SK-N-SH treated with all-trans-retinoic acid at 6 μM for 48 hours (cell line): ENCODE data around the gene MTA1.

Experiments
- ATAC-seq: fragments of 200-7000 bp; cut with Tn5 transposase; 3 replicates; pipeline ENCODE4 v1.9.1; 2020; ENCODE audit warnings: mild to moderate bottlenecking, moderate library complexity
- ARNTL ChIP-seq: fragments of 450-650 bp; formaldehyde crosslinking; IDR thresholded peaks from 2 replicates; pipeline ENCODE4 v1.5.0; 2020; ENCODE audit warnings: low read depth, mild to moderate bottlenecking, moderate library complexity, borderline replicate concordance
- CREB5 ChIP-seq: fragments of 250-450 bp; sonication (Bioruptor Pico); IDR thresholded peaks from 2 replicates; pipeline ENCODE4 v1.5.1; 2020; ENCODE audit warnings: low read depth, mild to moderate bottlenecking, moderate library complexity
- CSDC2 ChIP-seq: fragments of 250-450 bp; sonication (Bioruptor Pico); IDR thresholded peaks from 2 replicates; pipeline ENCODE4 v1.5.0; 2020; ENCODE audit warnings: mild to moderate bottlenecking, moderate library complexity
- CSRNP3 ChIP-seq: fragments of 250-450 bp; sonication (Bioruptor Pico); IDR thresholded peaks from 2 replicates; pipeline ENCODE4 v1.5.1; 2021; ENCODE audit warnings: mild to moderate bottlenecking, moderate library complexity
- ESRRG ChIP-seq: fragments of 250-450 bp; sonication (Bioruptor Pico); IDR thresholded peaks from 2 replicates; pipeline ENCODE4 v1.6.1; 2021; ENCODE audit warnings: mild to moderate bottlenecking
- GLIS3 ChIP-seq: fragments of 250-450 bp; sonication (Bioruptor Pico); IDR thresholded peaks from 2 replicates; pipeline ENCODE4 v1.5.0; 2020; ENCODE audit warnings: mild to moderate bottlenecking, moderate library complexity
- ISL1 ChIP-seq: fragments of 250-450 bp; sonication (Bioruptor Pico); IDR thresholded peaks from 2 replicates; pipeline ENCODE4 v2.1.2; 2022; ENCODE audit warnings: mild to moderate bottlenecking, moderate library complexity
- OSR1 ChIP-seq: fragments of 250-450 bp; sonication (Bioruptor Pico); IDR thresholded peaks from 2 replicates; pipeline ENCODE4 v1.8.0; 2022; ENCODE audit warnings: moderate library complexity, mild to moderate bottlenecking, inconsistent platforms
- PPARA ChIP-seq: fragments of 250-450 bp; sonication (Bioruptor Pico); IDR thresholded peaks from 2 replicates; pipeline ENCODE4 v1.5.0; 2020; ENCODE audit warnings: mild to moderate bottlenecking, borderline replicate concordance
- RARB ChIP-seq: fragments of 250-450 bp; sonication (Bioruptor Pico); IDR thresholded peaks from 2 replicates; pipeline ENCODE4 v1.8.0; 2021; ENCODE audit warnings: mild to moderate bottlenecking, moderate library complexity
- SNAI2 ChIP-seq: fragments of 250-450 bp; sonication (Bioruptor Pico); IDR thresholded peaks from 2 replicates; pipeline ENCODE4 v1.5.0; 2020; ENCODE audit warnings: mild to moderate bottlenecking, moderate library complexity
- TSHZ2 ChIP-seq: fragments of 250-450 bp; sonication (Bioruptor Pico); IDR thresholded peaks from 2 replicates; pipeline ENCODE4 v1.5.0; 2020; ENCODE audit warnings: mild to moderate bottlenecking, moderate library complexity
- ZC3H10 ChIP-seq: fragments of 250-450 bp; sonication (Bioruptor Pico); IDR thresholded peaks from 2 replicates; pipeline ENCODE4 v1.5.1; 2021; ENCODE audit warnings: mild to moderate bottlenecking, moderate library complexity
- ZFP3 ChIP-seq: fragments of 250-450 bp; sonication (Bioruptor Pico); IDR thresholded peaks from 2 replicates; pipeline ENCODE4 v1.5.0; 2020; ENCODE audit warnings: mild to moderate bottlenecking, moderate library complexity
- ZFP30 ChIP-seq: fragments of 450-650 bp; formaldehyde crosslinking; IDR thresholded peaks from 2 replicates; pipeline ENCODE4 v1.5.0; 2022; ENCODE audit warnings: mild to moderate bottlenecking, moderate library complexity
- ZNF565 ChIP-seq: fragments of 450-650 bp; formaldehyde crosslinking; conservative IDR thresholded peaks from 2 replicates; pipeline ENCODE4 v1.5.0; 2020; ENCODE audit warnings: low read depth, mild to moderate bottlenecking, moderate library complexity
- ZNF70 ChIP-seq: fragments of 450-650 bp; formaldehyde crosslinking; IDR thresholded peaks from 2 replicates; pipeline ENCODE4 v1.5.0; 2020; ENCODE audit warnings: mild to moderate bottlenecking, moderate library complexity
- TF ChIP-seq, protein P1 (sequence below): fragments of 250-450 bp; sonication (Bioruptor Pico); IDR thresholded peaks from 2 replicates; pipeline ENCODE4 v1.8.0; 2020; ENCODE audit warnings: mild to moderate bottlenecking, moderate library complexity, borderline replicate concordance
- TF ChIP-seq, protein P2 (sequence below): fragments of 250-450 bp; sonication (Bioruptor Pico); IDR thresholded peaks from 2 replicates; pipeline ENCODE4 v1.8.0; 2021; ENCODE audit warnings: low read depth, mild to moderate bottlenecking, moderate library complexity, borderline replicate concordance

Gene MTA1

GRCh38 chr14:105398044-105398725 is 21.4 kb upstream of the MTA1 start, which contains the start of gene TEX22:
TEX22 (plus strand) TSS chr14:105398538; CDS start chr14:105399341, 803 bp downstream.
- TF ChIP-seq SNAI2 (CRISPR knock-in tag) (no peak), CSDC2 (CRISPR knock-in tag) (0 out of 2 replicates have a peak, but pooled peaks have one; percentile 20), ARNTL (CRISPR knock-in tag) (no peak)
- peak; percentile 90 for ATAC-seq

- no peak for TF ChIP-seq ESRRG (CRISPR knock-in tag)
- TF ChIP-seq ARNTL (CRISPR knock-in tag) = no peak
- TF ChIP-seq RARB (CRISPR knock-in tag) = no peak
- TF ChIP-seq CSDC2 (CRISPR knock-in tag) = peak; percentile 35; the same call in 1 of the 2 replicates
- TF ChIP-seq, all 23 proteins: peak for 1
- ATAC-seq = peak; percentile 63
Measured at GRCh38 chr14:105398726-105399465, 20.7 kb upstream of the MTA1 start.

- no peak for ATAC-seq
- no peak for TF ChIP-seq ZNF70
- TF ChIP-seq OSR1 (CRISPR knock-in tag) = no peak
Measured at GRCh38 chr14:105399466-105399775, 20.2 kb upstream of the MTA1 start.

DNA sequence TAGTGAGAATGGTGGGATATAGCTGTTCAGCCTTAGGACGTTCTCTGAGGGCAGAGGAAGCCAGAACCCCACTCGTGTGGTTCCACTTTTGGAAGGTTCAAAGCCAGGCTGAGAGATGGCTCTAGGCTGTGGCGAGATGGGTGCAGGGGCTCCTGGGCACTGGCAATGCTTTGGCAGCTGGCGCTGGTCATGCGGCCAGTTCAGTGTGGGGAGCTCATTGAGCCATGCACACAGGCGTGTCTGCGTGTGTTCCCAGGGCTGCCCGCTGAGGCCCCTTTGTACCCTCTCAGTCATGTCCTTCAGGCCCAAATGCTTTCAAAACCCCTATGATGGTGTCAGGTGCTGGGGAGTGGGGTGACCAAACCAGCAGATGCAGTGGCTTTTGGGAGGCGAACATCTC is 19.6 kb upstream of the MTA1 start:
- no peak for ATAC-seq
- TF ChIP-seq, protein P1, sequence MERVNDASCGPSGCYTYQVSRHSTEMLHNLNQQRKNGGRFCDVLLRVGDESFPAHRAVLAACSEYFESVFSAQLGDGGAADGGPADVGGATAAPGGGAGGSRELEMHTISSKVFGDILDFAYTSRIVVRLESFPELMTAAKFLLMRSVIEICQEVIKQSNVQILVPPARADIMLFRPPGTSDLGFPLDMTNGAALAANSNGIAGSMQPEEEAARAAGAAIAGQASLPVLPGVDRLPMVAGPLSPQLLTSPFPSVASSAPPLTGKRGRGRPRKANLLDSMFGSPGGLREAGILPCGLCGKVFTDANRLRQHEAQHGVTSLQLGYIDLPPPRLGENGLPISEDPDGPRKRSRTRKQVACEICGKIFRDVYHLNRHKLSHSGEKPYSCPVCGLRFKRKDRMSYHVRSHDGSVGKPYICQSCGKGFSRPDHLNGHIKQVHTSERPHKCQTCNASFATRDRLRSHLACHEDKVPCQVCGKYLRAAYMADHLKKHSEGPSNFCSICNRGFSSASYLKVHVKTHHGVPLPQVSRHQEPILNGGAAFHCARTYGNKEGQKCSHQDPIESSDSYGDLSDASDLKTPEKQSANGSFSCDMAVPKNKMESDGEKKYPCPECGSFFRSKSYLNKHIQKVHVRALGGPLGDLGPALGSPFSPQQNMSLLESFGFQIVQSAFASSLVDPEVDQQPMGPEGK (CRISPR knock-in tag) = no peak
- TF ChIP-seq CSRNP3 (CRISPR knock-in tag) = no peak
- TF ChIP-seq PPARA (CRISPR knock-in tag) = no peak
- TF ChIP-seq ESRRG (CRISPR knock-in tag) = no peak
- TF ChIP-seq ZC3H10 = no peak
- TF ChIP-seq CREB5 = no peak
- TF ChIP-seq, protein P2, sequence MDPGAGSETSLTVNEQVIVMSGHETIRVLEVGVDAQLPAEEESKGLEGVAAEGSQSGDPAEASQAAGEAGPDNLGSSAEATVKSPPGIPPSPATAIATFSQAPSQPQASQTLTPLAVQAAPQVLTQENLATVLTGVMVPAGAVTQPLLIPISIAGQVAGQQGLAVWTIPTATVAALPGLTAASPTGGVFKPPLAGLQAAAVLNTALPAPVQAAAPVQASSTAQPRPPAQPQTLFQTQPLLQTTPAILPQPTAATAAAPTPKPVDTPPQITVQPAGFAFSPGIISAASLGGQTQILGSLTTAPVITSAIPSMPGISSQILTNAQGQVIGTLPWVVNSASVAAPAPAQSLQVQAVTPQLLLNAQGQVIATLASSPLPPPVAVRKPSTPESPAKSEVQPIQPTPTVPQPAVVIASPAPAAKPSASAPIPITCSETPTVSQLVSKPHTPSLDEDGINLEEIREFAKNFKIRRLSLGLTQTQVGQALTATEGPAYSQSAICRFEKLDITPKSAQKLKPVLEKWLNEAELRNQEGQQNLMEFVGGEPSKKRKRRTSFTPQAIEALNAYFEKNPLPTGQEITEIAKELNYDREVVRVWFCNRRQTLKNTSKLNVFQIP (CRISPR knock-in tag) = no peak
- TF ChIP-seq ZFP30 (CRISPR knock-in tag) = no peak
- TF ChIP-seq ISL1 (CRISPR knock-in tag) = no peak
- no peak for TF ChIP-seq ZNF565
- TF ChIP-seq ARNTL (CRISPR knock-in tag) = no peak
- no peak for TF ChIP-seq ZFP3 (CRISPR knock-in tag)
- TF ChIP-seq, all 23 proteins: peak for 0

DNA sequence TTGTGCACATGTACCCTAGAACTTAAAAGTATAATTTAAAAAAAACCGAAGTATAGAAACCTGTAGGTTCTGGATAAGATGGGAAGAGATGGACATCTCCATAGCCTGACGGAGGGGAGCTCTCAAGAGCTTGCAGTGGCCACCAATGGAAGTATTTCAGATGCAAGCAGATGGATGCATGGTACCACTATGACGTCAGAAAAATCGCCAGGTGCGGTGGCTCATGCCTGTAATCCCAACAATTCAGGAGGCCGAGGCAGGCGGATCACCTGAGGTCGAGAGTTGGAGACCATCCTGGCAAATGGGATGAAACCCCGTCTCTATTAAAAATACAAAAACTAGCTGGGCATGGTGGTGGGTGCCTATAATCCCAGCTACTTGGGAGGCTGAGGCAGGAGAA is 17.9 kb upstream of the MTA1 start:
- TF ChIP-seq ZC3H10 = no peak
- no peak for TF ChIP-seq CREB5
- no peak for TF ChIP-seq GLIS3 (CRISPR knock-in tag)
- TF ChIP-seq, protein P1 (CRISPR knock-in tag) = no peak
- TF ChIP-seq TSHZ2 (CRISPR knock-in tag) = no peak
- no peak for TF ChIP-seq ZFP3 (CRISPR knock-in tag)
- no peak for TF ChIP-seq OSR1 (CRISPR knock-in tag)
- ATAC-seq = no peak
